ENCODE data around the gene HDAC8.
"Not testable (repeated sequence)": the region's sequence is repeated elsewhere in the genome, so short reads cannot be mapped to it uniquely, and the experiment has no call there.

The HDAC8 gene

GRCh38 chrX:72526534-72527508 lies 45.8 kb downstream of the HDAC8 start:
- DNase-seq: no peak

- DNase-seq: no peak
Measured at GRCh38 chrX:72498782-72499181, 73.9 kb downstream of the HDAC8 start.

GRCh38 chrX:72495046-72495445 lies 77.6 kb downstream of the HDAC8 start:
- no peak for DNase-seq

GRCh38 chrX:72492499-72492898 lies 80.1 kb downstream of the HDAC8 start:
- DNase-seq: no peak

- DNase-seq: not testable (repeated sequence)
Measured at GRCh38 chrX:72490221-72490620, 82.4 kb downstream of the HDAC8 start.

- DNase-seq: no peak
Measured at GRCh38 chrX:72487661-72488060, 85.0 kb downstream of the HDAC8 start.

GRCh38 chrX:72479324-72480274 lies 93.0 kb downstream of the HDAC8 start:
- DNase-seq: no peak

- DNase-seq: no peak
Measured at GRCh38 chrX:72478853-72479252, 93.8 kb downstream of the HDAC8 start.

- no peak for DNase-seq
Measured at GRCh38 chrX:72478351-72478750, 94.3 kb downstream of the HDAC8 start.

- DNase-seq: no peak
Measured at GRCh38 chrX:72477781-72478181, 94.9 kb downstream of the HDAC8 start.

GRCh38 chrX:72477376-72477775 lies 95.3 kb downstream of the HDAC8 start:
- DNase-seq: no peak

GRCh38 chrX:72475952-72476668 lies 96.5 kb downstream of the HDAC8 start:
- no peak for DNase-seq

- no peak for DNase-seq
Measured at GRCh38 chrX:72475338-72475737, 97.3 kb downstream of the HDAC8 start.

- no peak for DNase-seq
Measured at GRCh38 chrX:72470532-72471223, 102.0 kb downstream of the HDAC8 start.

- no peak for DNase-seq
Measured at GRCh38 chrX:72470117-72470516, 102.5 kb downstream of the HDAC8 start.

GRCh38 chrX:72468607-72469006 lies 104.0 kb downstream of the HDAC8 start:
- no peak for DNase-seq

- no peak for DNase-seq
Measured at GRCh38 chrX:72467135-72467534, 105.5 kb downstream of the HDAC8 start.

- DNase-seq: no peak
Measured at GRCh38 chrX:72466493-72466892, 106.2 kb downstream of the HDAC8 start.

GRCh38 chrX:72465889-72466288 lies 106.8 kb downstream of the HDAC8 start:
- no peak for DNase-seq

- DNase-seq: no peak
Measured at GRCh38 chrX:72461766-72462165, 110.9 kb downstream of the HDAC8 start.

GRCh38 chrX:72461288-72461687 lies 111.4 kb downstream of the HDAC8 start:
- no peak for DNase-seq

- DNase-seq: no peak
Measured at GRCh38 chrX:72460715-72461114, 111.9 kb downstream of the HDAC8 start.
